H9 (cell line): Measurements from ENCODE around the gene CCDC127. TPM values are rescaled to one million over a fixed set of nuclear protein-coding genes. Genes with fewer than 3 reads are reported as not detected.
"Not testable (repeated sequence)": the region's sequence is repeated elsewhere in the genome, so short reads cannot be mapped to it uniquely, and the experiment has no call there.

Experiments used
- DNase-seq: peaks from one replicate; pipeline ENCODE4 v3.0.0-alpha.2; 2017
- H2AFZ ChIP-seq: one replicate; pipeline ENCODE4 v1.6.1; 2013; ENCODE audit warnings: mild to moderate bottlenecking, low read length, control low read depth, moderate library complexity
- H2AK5ac ChIP-seq: 2 replicates; pipeline ENCODE4 v1.6.1; 2013; ENCODE audit warnings: low read length, control low read depth, mixed read lengths; ENCODE audit not compliant: insufficient read length
- H2BK120ac ChIP-seq: one replicate; pipeline ENCODE4 v1.6.1; 2013; ENCODE audit warnings: low read depth, mild to moderate bottlenecking, low read length, control low read depth, inconsistent platforms; ENCODE audit not compliant: poor library complexity, severe bottlenecking
- H2BK12ac ChIP-seq: 2 replicates; pipeline ENCODE4 v1.6.1; 2013; ENCODE audit warnings: low read length, control low read depth, mixed read lengths, low read depth; ENCODE audit not compliant: insufficient read length
- H2BK15ac ChIP-seq: 2 replicates; pipeline ENCODE4 v1.6.1; 2013; ENCODE audit warnings: low read depth, low read length, control low read depth
- H2BK20ac ChIP-seq: one replicate; pipeline ENCODE4 v1.6.1; 2013; ENCODE audit warnings: low read depth, mild to moderate bottlenecking, low read length, control low read depth, inconsistent platforms; ENCODE audit not compliant: poor library complexity, severe bottlenecking
- H2BK5ac ChIP-seq: 2 replicates; pipeline ENCODE4 v1.6.1; 2013; ENCODE audit warnings: low read length, control low read depth, mixed read lengths; ENCODE audit not compliant: insufficient read length
- H3K14ac ChIP-seq: 2 replicates; pipeline ENCODE4 v1.6.1; 2013; ENCODE audit warnings: low read length, control low read depth; ENCODE audit not compliant: insufficient read depth
- H3K18ac ChIP-seq: 2 replicates; pipeline ENCODE4 v1.6.1; 2013; ENCODE audit warnings: low read depth, mild to moderate bottlenecking, mixed read lengths, low read length, control low read depth; ENCODE audit not compliant: insufficient read length
- H3K23ac ChIP-seq: 2 replicates; pipeline ENCODE4 v1.6.1; 2013; ENCODE audit warnings: low read length, control low read depth, mixed read lengths, low read depth; ENCODE audit not compliant: insufficient read length
- H3K23me2 ChIP-seq: 2 replicates; pipeline ENCODE4 v1.6.1; 2013; ENCODE audit warnings: low read depth, mild to moderate bottlenecking, mixed read lengths, low read length, control low read depth; ENCODE audit not compliant: insufficient read length, poor library complexity, severe bottlenecking
- H3K27ac ChIP-seq: 2 replicates; pipeline ENCODE4 v1.5.1; 2013; ENCODE audit warnings: low read length, control low read depth, mixed read lengths, low read depth; ENCODE audit not compliant: insufficient read length
- H3K27me3 ChIP-seq: 2 replicates; pipeline ENCODE4 v1.6.1; 2013; ENCODE audit warnings: low read length, control low read depth, inconsistent platforms; ENCODE audit not compliant: insufficient read depth
- H3K4ac ChIP-seq: 2 replicates; pipeline ENCODE4 v1.6.1; 2013; ENCODE audit warnings: low read depth, mild to moderate bottlenecking, control low read depth, inconsistent platforms, low read length, moderate library complexity
- H3K4me1 ChIP-seq: 2 replicates; pipeline ENCODE4 v1.6.1; 2013; ENCODE audit warnings: low read length, control low read depth, inconsistent platforms; ENCODE audit not compliant: insufficient read depth
- H3K4me2 ChIP-seq: 2 replicates; pipeline ENCODE4 v1.6.1; 2013; ENCODE audit warnings: low read length, control low read depth, mixed read lengths; ENCODE audit not compliant: insufficient read length, insufficient read depth
- H3K56ac ChIP-seq: 2 replicates; pipeline ENCODE4 v1.6.1; 2013; ENCODE audit warnings: low read depth, mild to moderate bottlenecking, mixed read lengths, low read length, control low read depth; ENCODE audit not compliant: insufficient read length
- H3K79me1 ChIP-seq: 2 replicates; pipeline ENCODE4 v1.6.1; 2013; ENCODE audit warnings: low read depth, mild to moderate bottlenecking, moderate library complexity, low read length, control low read depth, inconsistent platforms; ENCODE audit not compliant: insufficient read depth, poor library complexity, severe bottlenecking
- H3K79me2 ChIP-seq: 2 replicates; pipeline ENCODE4 v1.6.1; 2013; ENCODE audit warnings: low read length, control low read depth, inconsistent platforms; ENCODE audit not compliant: insufficient read depth
- H3K9ac ChIP-seq: 2 replicates; pipeline ENCODE4 v1.6.1; 2013; ENCODE audit warnings: low read length, control low read depth, mixed read lengths; ENCODE audit not compliant: insufficient read length; ENCODE audit errors: extremely low read depth
- H3K9me3 ChIP-seq: one replicate; pipeline ENCODE4 v1.6.1; 2013; ENCODE audit warnings: low read depth, low read length, inconsistent platforms; ENCODE audit not compliant: control insufficient read depth
- H3T11ph ChIP-seq: one replicate; pipeline ENCODE4 v1.6.1; 2013; ENCODE audit warnings: mild to moderate bottlenecking, low read length, control low read depth, inconsistent platforms
- H4K20me1 ChIP-seq: one replicate; pipeline ENCODE4 v1.6.1; 2013; ENCODE audit not compliant: control insufficient read depth, insufficient read length, insufficient read depth
- H4K5ac ChIP-seq: 2 replicates; pipeline ENCODE4 v1.6.1; 2013; ENCODE audit warnings: low read depth, mild to moderate bottlenecking, mixed read lengths, low read length, control low read depth; ENCODE audit not compliant: insufficient read length
- H4K8ac ChIP-seq: replicated peaks from 2 replicates; pipeline ENCODE4 v1.6.1; 2013; ENCODE audit warnings: low read length, control low read depth, mixed read lengths, low read depth; ENCODE audit not compliant: insufficient read length
- H4K91ac ChIP-seq: 2 replicates; pipeline ENCODE4 v1.6.1; 2013; ENCODE audit warnings: low read depth, mild to moderate bottlenecking, moderate library complexity, mixed read lengths, low read length, control low read depth; ENCODE audit not compliant: insufficient read length
- H3K27ac Mint-ChIP-seq, 3 experiments: 2 replicates in 2 of 3; 3 replicates in 1 of 3; pipeline ENCODE4 v1.8.0; 2020 to 2021; ENCODE audit warnings: mixed read lengths in 3 of 3, mild to moderate bottlenecking in 1 of 3, moderate library complexity in 1 of 3
- H3K27me3 Mint-ChIP-seq: 2 replicates; pipeline ENCODE4 v1.8.0; 2021; ENCODE audit warnings: low read depth, mild to moderate bottlenecking, moderate library complexity, mixed read lengths
- H3K36me3 Mint-ChIP-seq, 3 experiments: 2 replicates in 2 of 3; 3 replicates in 1 of 3; pipeline ENCODE4 v1.8.0; 2020 to 2021; ENCODE audit warnings: low read depth in 3 of 3, mixed read lengths in 3 of 3; ENCODE audit not compliant: insufficient read depth in 1 of 3
- H3K4me1 Mint-ChIP-seq, 2 experiments: 2 replicates each; pipeline ENCODE4 v1.8.0; 2020; ENCODE audit warnings: mixed read lengths in 2 of 2
- H3K4me3 Mint-ChIP-seq, 2 experiments: 2 replicates in 1 of 2; 3 replicates in 1 of 2; pipeline ENCODE4 v1.8.0; 2020 to 2021; ENCODE audit warnings: mild to moderate bottlenecking in 2 of 2, mixed read lengths in 2 of 2, moderate library complexity in 1 of 2
- H3K9me3 Mint-ChIP-seq, 2 experiments: 2 replicates in 1 of 2; 3 replicates in 1 of 2; pipeline ENCODE4 v1.8.0; 2020; ENCODE audit warnings: mild to moderate bottlenecking in 2 of 2, mixed read lengths in 2 of 2, moderate library complexity in 1 of 2
- WGBS: extraction: QIAGEN DNeasy Blood & Tissue Kit; methylation state at CpG from one replicate; pipeline ENCODE4 v1.1.7; 2013; ENCODE audit warnings: missing lambda C conversion rate, low lambda C conversion rate, mixed read lengths; ENCODE audit not compliant: insufficient read length; ENCODE audit errors: extremely low coverage; 5-methylcytosine and 5-hydroxymethylcytosine counted together
- total RNA-seq: library from RNA; stranded (reverse); gene quantifications from 2 replicates; pipeline ENCODE4 v1.2.1, GENCODE V29; 2021
- TF ChIP-seq, protein P1 (sequence below): fragments of 200-600 bp; sonication (generic); conservative IDR thresholded peaks from 3 replicates; pipeline ENCODE4 v1.8.0; 2021; ENCODE audit warnings: antibody characterized with exemption, mild to moderate bottlenecking

CCDC127 gene
- total RNA-seq, 1 experiment from 2014 or later, result 9.0 TPM

DNA sequence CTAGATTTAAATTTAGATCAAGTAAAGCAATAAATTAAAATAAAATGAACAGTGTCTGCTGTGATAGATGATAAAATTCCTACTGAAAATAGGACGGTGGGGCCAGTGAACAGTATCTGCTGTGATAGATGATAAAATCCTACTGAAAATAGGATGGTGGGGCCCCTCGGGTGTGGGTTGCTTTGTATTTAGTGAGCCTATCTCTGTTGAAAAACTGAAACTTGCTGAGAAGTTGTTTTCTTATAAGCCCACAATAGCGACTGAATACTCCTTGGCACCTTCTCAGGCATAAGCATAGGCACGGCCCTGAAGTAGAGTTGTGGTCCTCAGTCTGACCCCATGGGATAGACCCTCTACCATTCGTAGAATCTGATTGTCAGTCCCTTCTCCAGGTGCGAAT is 5.8 kb upstream of the CCDC127 start:
- H3K79me2 ChIP-seq, result peaks cover 10% of the 10 kb centered on the region; the same call in 1 of the 2 replicates
- WGBS, result no CpG with 5 or more reads among the region's 6 CpGs

DNA sequence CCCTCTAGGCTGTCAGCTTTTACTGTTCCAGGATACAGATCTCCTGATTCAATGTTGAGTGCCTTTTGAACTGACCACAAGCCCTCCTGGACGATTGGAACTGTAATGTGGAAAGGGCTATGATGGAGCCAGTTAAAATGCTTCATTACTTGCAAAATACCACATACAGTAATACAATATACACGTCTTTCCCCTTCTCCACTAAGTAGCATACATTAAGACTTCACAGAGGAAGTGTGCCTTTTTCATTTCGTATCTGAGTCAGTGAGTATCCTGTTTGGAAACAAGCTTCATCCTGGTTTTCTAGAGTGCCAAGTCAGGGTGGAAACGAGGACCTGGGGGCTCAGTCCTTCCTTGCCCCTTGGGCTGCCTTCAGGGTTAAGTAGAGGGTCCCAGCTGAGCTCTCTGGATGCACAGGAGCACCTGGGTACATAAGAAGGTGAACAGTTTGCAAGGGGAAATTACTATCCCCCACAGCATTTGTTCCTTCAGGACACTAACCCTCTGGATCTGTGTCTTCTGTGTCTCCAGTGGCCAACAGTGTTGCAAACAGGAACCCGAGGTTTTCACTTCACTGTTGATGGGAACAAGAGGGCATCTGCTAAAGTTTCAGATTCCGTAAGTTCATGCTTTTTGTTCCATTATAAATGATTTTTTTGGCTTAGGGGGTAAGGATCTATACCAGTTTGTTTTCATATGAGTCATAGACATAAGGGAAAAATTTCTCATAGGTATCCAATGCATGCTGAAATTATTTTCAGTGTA is 5.2 kb upstream of the CCDC127 start:
- not testable (repeated sequence) for H3K23me2 ChIP-seq, H3K9me3 ChIP-seq, DNase-seq, H3K4me3 Mint-ChIP-seq, H3K9ac ChIP-seq, H4K8ac ChIP-seq, H2AFZ ChIP-seq, H3K27me3 Mint-ChIP-seq, H3K27me3 ChIP-seq, H3K14ac ChIP-seq, H3K18ac ChIP-seq, H3K27ac ChIP-seq, H4K20me1 ChIP-seq, H4K91ac ChIP-seq, H3T11ph ChIP-seq, H2BK120ac ChIP-seq, H2BK15ac ChIP-seq, H3K4me2 ChIP-seq, H2AK5ac ChIP-seq, H3K27ac Mint-ChIP-seq, H2BK20ac ChIP-seq, H3K4ac ChIP-seq, H2BK12ac ChIP-seq, H3K79me1 ChIP-seq, H4K5ac ChIP-seq, H3K4me1 ChIP-seq, H3K9me3 Mint-ChIP-seq, H2BK5ac ChIP-seq, H3K56ac ChIP-seq, H3K23ac ChIP-seq
- H3K4me1 Mint-ChIP-seq, result peaks cover 23% of the 10 kb centered on the region in 2 experiments
- peaks cover 31 to 43% (median 35%) of the 10 kb centered on the region in 3 experiments for H3K36me3 Mint-ChIP-seq
- peaks cover 10% of the 10 kb centered on the region; the same call in 1 of the 2 replicates for H3K79me2 ChIP-seq
- WGBS, result no CpG with 5 or more reads among the region's 6 CpGs

More for the DNA sequence above, 5.8 kb upstream of the CCDC127 start:
- peaks cover 23% of the 10 kb centered on the region in 2 experiments for H3K4me1 Mint-ChIP-seq
- H3K27ac ChIP-seq, result no peak overlapping the region
- 0 out of 2 replicates have a peak, but pooled peaks cover 2% of the 10 kb centered on the region for H3K4me1 ChIP-seq
- H2BK15ac ChIP-seq, result no peak overlapping the region
- H3K9me3 ChIP-seq, result no peaks in the 10 kb centered on the region
- H3K4me3 Mint-ChIP-seq, result no peak overlapping the region
- no peak overlapping the region for H3K27ac Mint-ChIP-seq
- H3K27me3 Mint-ChIP-seq, result no peaks in the 10 kb centered on the region; the same call in 1 of the 2 replicates
- no peak overlapping the region for H4K91ac ChIP-seq
- H2BK20ac ChIP-seq, result no peak overlapping the region
- H3K9ac ChIP-seq, result no peak overlapping the region
- H3K14ac ChIP-seq, result no peak overlapping the region
- H2AK5ac ChIP-seq, result no peak overlapping the region
- H3K4ac ChIP-seq, result no peak overlapping the region
- H3K18ac ChIP-seq, result no peak overlapping the region
- H3K79me1 ChIP-seq, result peaks cover 2% of the 10 kb centered on the region
- H3T11ph ChIP-seq, result no peak overlapping the region
- no peaks in the 10 kb centered on the region for H3K23me2 ChIP-seq
- no peak overlapping the region for H2BK120ac ChIP-seq
- no peak overlapping the region for H2BK12ac ChIP-seq
- peaks cover 34 to 48% (median 42%) of the 10 kb centered on the region in 3 experiments for H3K36me3 Mint-ChIP-seq
- H2BK5ac ChIP-seq, result no peak overlapping the region
- TF ChIP-seq, protein P1, sequence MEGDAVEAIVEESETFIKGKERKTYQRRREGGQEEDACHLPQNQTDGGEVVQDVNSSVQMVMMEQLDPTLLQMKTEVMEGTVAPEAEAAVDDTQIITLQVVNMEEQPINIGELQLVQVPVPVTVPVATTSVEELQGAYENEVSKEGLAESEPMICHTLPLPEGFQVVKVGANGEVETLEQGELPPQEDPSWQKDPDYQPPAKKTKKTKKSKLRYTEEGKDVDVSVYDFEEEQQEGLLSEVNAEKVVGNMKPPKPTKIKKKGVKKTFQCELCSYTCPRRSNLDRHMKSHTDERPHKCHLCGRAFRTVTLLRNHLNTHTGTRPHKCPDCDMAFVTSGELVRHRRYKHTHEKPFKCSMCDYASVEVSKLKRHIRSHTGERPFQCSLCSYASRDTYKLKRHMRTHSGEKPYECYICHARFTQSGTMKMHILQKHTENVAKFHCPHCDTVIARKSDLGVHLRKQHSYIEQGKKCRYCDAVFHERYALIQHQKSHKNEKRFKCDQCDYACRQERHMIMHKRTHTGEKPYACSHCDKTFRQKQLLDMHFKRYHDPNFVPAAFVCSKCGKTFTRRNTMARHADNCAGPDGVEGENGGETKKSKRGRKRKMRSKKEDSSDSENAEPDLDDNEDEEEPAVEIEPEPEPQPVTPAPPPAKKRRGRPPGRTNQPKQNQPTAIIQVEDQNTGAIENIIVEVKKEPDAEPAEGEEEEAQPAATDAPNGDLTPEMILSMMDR, result no peak
- H3K56ac ChIP-seq, result no peak overlapping the region
- no peaks in the 10 kb centered on the region for H3K9me3 Mint-ChIP-seq
- DNase-seq, result no peak
- H4K5ac ChIP-seq, result no peak overlapping the region
- no peaks in the 10 kb centered on the region for H4K20me1 ChIP-seq
- no peak overlapping the region for H2AFZ ChIP-seq
- H4K8ac ChIP-seq, result no peak overlapping the region
- no peak overlapping the region for H3K23ac ChIP-seq
- no peaks in the 10 kb centered on the region for H3K27me3 ChIP-seq
- no peak overlapping the region for H3K4me2 ChIP-seq
